Activated T-helper 1 cell treated with anti-CD3 and anti-CD28 coated beads, Interleukin-2, amount 50 U/mL, for 16 hours (primary cell): ENCODE results near the gene ASCC3.
"Not testable (repeated sequence)": the region's sequence is repeated elsewhere in the genome, so short reads cannot be mapped to it uniquely, and the experiment has no call there.

Experiments
- DNase-seq, 2 donors: peaks; one replicate each; pipeline ENCODE4 v3.0.0-alpha.2; 2020; ENCODE audit warnings: low read depth in 1 of 2, low spot score in 1 of 2

Gene ASCC3

GRCh38 chr6:100803264-100804045, 77.7 kb downstream of the ASCC3 start:
- DNase-seq, result no peak

GRCh38 chr6:100801036-100801435, 80.1 kb downstream of the ASCC3 start:
- no peak for DNase-seq

- DNase-seq, result no peak
Observed at GRCh38 chr6:100796049-100796823, 84.9 kb downstream of the ASCC3 start.

GRCh38 chr6:100790084-100790483, 91.0 kb downstream of the ASCC3 start:
- no peak for DNase-seq

GRCh38 chr6:100785982-100786381, 95.1 kb downstream of the ASCC3 start:
- DNase-seq, result no peak

GRCh38 chr6:100780648-100781047, 100.5 kb downstream of the ASCC3 start:
- no peak for DNase-seq

GRCh38 chr6:100775667-100776066, 105.5 kb downstream of the ASCC3 start:
- no peak for DNase-seq

- no peak for DNase-seq
Observed at GRCh38 chr6:100774681-100775080, 106.4 kb downstream of the ASCC3 start.

- no peak for DNase-seq
Observed at GRCh38 chr6:100768816-100769351, 112.2 kb downstream of the ASCC3 start.

GRCh38 chr6:100763617-100764241, 117.4 kb downstream of the ASCC3 start:
- DNase-seq, result no peak

GRCh38 chr6:100761841-100762240, 119.3 kb downstream of the ASCC3 start:
- DNase-seq, result no peak

GRCh38 chr6:100758386-100758785, 122.7 kb downstream of the ASCC3 start:
- not testable (repeated sequence) for DNase-seq

- no peak for DNase-seq
Observed at GRCh38 chr6:100753421-100753820, 127.7 kb downstream of the ASCC3 start.

- DNase-seq, result no peak
Observed at GRCh38 chr6:100751590-100751989, 129.5 kb downstream of the ASCC3 start.

GRCh38 chr6:100745419-100746041, 135.6 kb downstream of the ASCC3 start:
- no peak for DNase-seq

- DNase-seq, result no peak
Observed at GRCh38 chr6:100740439-100740838, 140.7 kb downstream of the ASCC3 start.

GRCh38 chr6:100737720-100738119, 143.4 kb downstream of the ASCC3 start:
- DNase-seq, result not testable (repeated sequence)

- no peak for DNase-seq
Observed at GRCh38 chr6:100731411-100731810, 149.7 kb downstream of the ASCC3 start.

- no peak for DNase-seq
Observed at GRCh38 chr6:100730001-100730980, 150.8 kb downstream of the ASCC3 start.

- DNase-seq, result no peak
Observed at GRCh38 chr6:100726666-100727065, 154.5 kb downstream of the ASCC3 start.
